Natural killer cell (primary cell): ENCODE measurements around the gene TEP1. TPM values are rescaled to one million over a fixed set of nuclear protein-coding genes. Genes with fewer than 3 reads are reported as not detected.

Source experiments
- ATAC-seq, 3 donors: fragments of 150-1000 bp in 2 of 3; fragments of 200-7000 bp in 1 of 3; cut with Tn5 transposase; 1 replicate in 1 of 3; 2 replicates in 2 of 3; pipeline ENCODE4 v1.10.0; 2021; ENCODE audit warnings: mild to moderate bottlenecking in 2 of 3, moderate library complexity in 2 of 3
- DNase-seq, 2 donors: peaks; one replicate each; pipeline versions ENCODE4 v3.0.0 to v3.0.0-alpha.2; 2013 to 2021; ENCODE audit warnings: mixed read lengths in 1 of 2
- H3K27ac ChIP-seq: one replicate; pipeline ENCODE4 v1.5.1; 2013; ENCODE audit warnings: mild to moderate bottlenecking, low read length
- H3K27me3 ChIP-seq: one replicate; pipeline ENCODE4 v1.6.1; 2013; ENCODE audit warnings: low read length; ENCODE audit not compliant: control insufficient read depth, insufficient read depth
- H3K36me3 ChIP-seq: one replicate; pipeline ENCODE4 v1.6.1; 2013; ENCODE audit warnings: low read length; ENCODE audit not compliant: control insufficient read depth, insufficient read depth
- H3K4me1 ChIP-seq: one replicate; pipeline ENCODE4 v1.6.1; 2013; ENCODE audit warnings: low read length; ENCODE audit not compliant: control insufficient read depth, insufficient read depth
- H3K4me3 ChIP-seq: one replicate; pipeline ENCODE4 v1.5.1; 2013; ENCODE audit warnings: low read length
- H3K9me3 ChIP-seq: one replicate; pipeline ENCODE4 v1.6.1; 2013; ENCODE audit warnings: low read length; ENCODE audit not compliant: control insufficient read depth, insufficient read depth
- H3K27ac Mint-ChIP-seq, 2 donors: one replicate each; pipeline ENCODE4 v1.8.0; 2022; ENCODE audit warnings: mild to moderate bottlenecking in 2 of 2, mixed read lengths in 2 of 2, moderate library complexity in 1 of 2
- H3K27me3 Mint-ChIP-seq, 2 donors: one replicate each; pipeline ENCODE4 v1.8.0; 2022; ENCODE audit warnings: low read depth in 2 of 2, mixed read lengths in 2 of 2
- H3K36me3 Mint-ChIP-seq: one replicate; pipeline ENCODE4 v1.8.0; 2022; ENCODE audit warnings: mixed read lengths
- H3K4me1 Mint-ChIP-seq, 2 donors: one replicate each; pipeline ENCODE4 v1.8.0; 2022; ENCODE audit warnings: mixed read lengths in 2 of 2
- H3K4me3 Mint-ChIP-seq: one replicate; pipeline ENCODE4 v1.8.0; 2022; ENCODE audit warnings: mild to moderate bottlenecking, moderate library complexity, mixed read lengths
- H3K9me3 Mint-ChIP-seq, 2 donors: one replicate each; pipeline ENCODE4 v1.8.0; 2022; ENCODE audit warnings: mixed read lengths in 2 of 2
- WGBS: methylation state at CpG from one replicate; pipeline ENCODE4 v1.1.7; 2013; ENCODE audit warnings: missing lambda C conversion rate; ENCODE audit not compliant: insufficient coverage; 5-methylcytosine and 5-hydroxymethylcytosine counted together
- intact Hi-C: fragments of 100-400 bp; cut with micrococcal nuclease; formaldehyde crosslinking; loops from one replicate; pipeline ENCODE4 v1.14.2; 2022
- total RNA-seq, 4 donors: library from RNA; stranded (reverse); fragments of 120-200 nt in 1 of 4; gene quantifications; one replicate each; pipeline versions ENCODE4 v1.2.3 to v1.2.4, GENCODE V29; 2013 to 2022
- TF ChIP-seq, protein P1 (sequence below): fragments of 200-600 bp; IDR thresholded peaks from one replicate; pipeline ENCODE4 v1.8.0; 2022; ENCODE audit warnings: antibody characterized with exemption

Gene TEP1
- total RNA-seq, 3 donors from 2014 or later (not counting 1 experiment from before 2014, with no cell fraction given), result 76.3 to 83.2 (median 80.8) TPM

DNA sequence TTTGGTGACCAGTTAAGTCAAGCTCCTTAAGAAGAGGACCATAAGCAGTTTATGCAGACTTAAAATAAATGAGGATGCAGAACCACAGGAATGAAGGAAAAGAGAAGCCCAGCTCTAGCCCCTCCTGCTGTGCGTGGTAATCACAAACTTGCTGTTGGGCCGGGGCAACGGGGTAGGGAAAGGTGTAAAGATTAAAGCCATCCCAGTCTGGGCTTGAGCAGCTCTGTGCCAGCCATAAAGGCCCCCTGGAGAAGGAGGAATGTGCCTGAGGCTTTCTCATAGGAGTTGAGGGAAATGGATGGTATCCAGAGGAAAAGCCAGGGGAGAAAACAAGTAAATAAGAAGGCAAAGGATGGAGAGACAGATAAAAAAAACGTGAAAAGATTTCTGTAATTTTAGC is 25.1 kb downstream of the TEP1 start:
- ATAC-seq, result no peak
- Histone ChIP-seq H3K36me3 (peaks cover 89% of the 10 kb centered on the region), H3K9me3 (no peaks in the 10 kb centered on the region), H3K4me3 (no peak overlapping the region), H3K27ac (no peak overlapping the region), H3K27me3 (no peaks in the 10 kb centered on the region), H3K4me1 (no peaks in the 10 kb centered on the region)
- Mint-ChIP-seq H3K36me3 (peaks cover 20% of the 10 kb centered on the region), H3K27me3 (no peaks in the 10 kb centered on the region), H3K9me3 (no peaks in the 10 kb centered on the region), H3K27ac (no peak overlapping the region), H3K4me1 (no peaks in the 10 kb centered on the region), H3K4me3 (no peak overlapping the region)
- TF ChIP-seq, protein P1, sequence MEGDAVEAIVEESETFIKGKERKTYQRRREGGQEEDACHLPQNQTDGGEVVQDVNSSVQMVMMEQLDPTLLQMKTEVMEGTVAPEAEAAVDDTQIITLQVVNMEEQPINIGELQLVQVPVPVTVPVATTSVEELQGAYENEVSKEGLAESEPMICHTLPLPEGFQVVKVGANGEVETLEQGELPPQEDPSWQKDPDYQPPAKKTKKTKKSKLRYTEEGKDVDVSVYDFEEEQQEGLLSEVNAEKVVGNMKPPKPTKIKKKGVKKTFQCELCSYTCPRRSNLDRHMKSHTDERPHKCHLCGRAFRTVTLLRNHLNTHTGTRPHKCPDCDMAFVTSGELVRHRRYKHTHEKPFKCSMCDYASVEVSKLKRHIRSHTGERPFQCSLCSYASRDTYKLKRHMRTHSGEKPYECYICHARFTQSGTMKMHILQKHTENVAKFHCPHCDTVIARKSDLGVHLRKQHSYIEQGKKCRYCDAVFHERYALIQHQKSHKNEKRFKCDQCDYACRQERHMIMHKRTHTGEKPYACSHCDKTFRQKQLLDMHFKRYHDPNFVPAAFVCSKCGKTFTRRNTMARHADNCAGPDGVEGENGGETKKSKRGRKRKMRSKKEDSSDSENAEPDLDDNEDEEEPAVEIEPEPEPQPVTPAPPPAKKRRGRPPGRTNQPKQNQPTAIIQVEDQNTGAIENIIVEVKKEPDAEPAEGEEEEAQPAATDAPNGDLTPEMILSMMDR, result no peak
- 94% methylated on average over 4 of the region's 4 CpGs for WGBS
- intact Hi-C loops, result no loop called here
- no peak for DNase-seq

DNA sequence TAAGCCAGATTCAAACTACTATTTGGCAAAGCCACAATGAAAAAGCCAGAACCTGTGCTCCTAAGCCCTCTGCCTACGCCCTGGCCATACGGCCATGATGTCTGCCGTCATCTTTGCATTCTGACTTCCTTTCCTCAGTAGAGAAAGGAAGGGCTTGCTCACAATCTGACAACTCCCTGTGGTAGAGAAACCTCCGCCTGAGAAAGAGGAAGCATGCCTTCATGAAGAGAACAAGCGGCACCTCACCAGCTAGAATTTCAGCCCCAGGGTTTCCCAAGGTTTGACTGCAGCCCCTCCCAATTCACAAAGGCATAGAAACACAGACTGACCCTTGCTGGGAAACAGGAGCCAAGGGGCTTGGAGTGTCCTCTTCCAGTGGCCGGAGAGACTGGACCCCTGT is 25.7 kb downstream of the TEP1 start:
- Histone ChIP-seq H3K4me3 (no peak overlapping the region), H3K9me3 (no peaks in the 10 kb centered on the region), H3K27ac (no peak overlapping the region), H3K27me3 (no peaks in the 10 kb centered on the region), H3K36me3 (peaks cover 93% of the 10 kb centered on the region), H3K4me1 (no peaks in the 10 kb centered on the region)
- DNase-seq, result no peak
- Mint-ChIP-seq H3K27ac (no peak overlapping the region), H3K36me3 (peaks cover 20% of the 10 kb centered on the region), H3K4me1 (no peaks in the 10 kb centered on the region), H3K4me3 (no peak overlapping the region), H3K9me3 (no peaks in the 10 kb centered on the region), H3K27me3 (no peaks in the 10 kb centered on the region)
- intact Hi-C loops, result no loop called here
- TF ChIP-seq, protein P1, result no peak
- whole genome bisulfite sequencing, result 75% methylated on average over 6 of the region's 6 CpGs
- ATAC-seq, result no peak

DNA sequence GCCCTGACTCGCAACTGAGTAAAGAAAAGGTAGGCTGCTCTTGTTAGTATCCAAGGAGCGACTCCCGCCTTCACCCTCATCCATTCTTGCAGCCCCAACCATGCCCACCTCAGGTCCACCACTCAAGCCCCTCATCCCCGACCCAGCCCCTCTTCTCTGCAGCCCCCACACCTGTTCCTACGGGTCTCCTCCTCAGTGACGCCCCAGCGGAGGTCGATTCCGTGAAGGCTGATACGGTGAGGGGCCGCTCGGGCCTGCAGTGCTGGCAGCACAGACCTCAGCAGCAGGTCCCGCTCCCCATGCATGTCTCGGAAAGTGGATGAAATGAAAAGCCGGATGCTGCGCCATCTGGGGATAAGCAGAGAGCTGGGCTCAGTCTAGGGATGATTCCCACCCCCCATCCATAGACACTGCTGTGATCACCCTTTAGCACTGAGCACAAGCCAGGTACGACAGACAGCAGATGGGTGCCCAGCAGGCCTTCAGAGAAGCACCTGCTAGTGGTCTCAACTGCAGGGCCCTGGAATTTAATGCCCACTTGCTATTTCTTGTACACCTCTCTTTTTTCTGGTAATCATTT is 26.9 kb downstream of the TEP1 start:
- Histone ChIP-seq H3K9me3 (no peaks in the 10 kb centered on the region), H3K36me3 (peaks cover 93% of the 10 kb centered on the region), H3K27me3 (no peaks in the 10 kb centered on the region), H3K27ac (no peak overlapping the region), H3K4me1 (no peaks in the 10 kb centered on the region), H3K4me3 (no peak overlapping the region)
- DNase-seq (no peak), ATAC-seq (no peak)
- Mint-ChIP-seq H3K27me3 (no peaks in the 10 kb centered on the region), H3K27ac (no peak overlapping the region), H3K36me3 (peaks cover 20% of the 10 kb centered on the region), H3K4me1 (no peaks in the 10 kb centered on the region), H3K4me3 (no peak overlapping the region), H3K9me3 (no peaks in the 10 kb centered on the region)
- intact Hi-C loops, result no loop called here
- TF ChIP-seq, protein P1, result no peak
- 97% methylated on average over 17 of the region's 17 CpGs for WGBS

DNA sequence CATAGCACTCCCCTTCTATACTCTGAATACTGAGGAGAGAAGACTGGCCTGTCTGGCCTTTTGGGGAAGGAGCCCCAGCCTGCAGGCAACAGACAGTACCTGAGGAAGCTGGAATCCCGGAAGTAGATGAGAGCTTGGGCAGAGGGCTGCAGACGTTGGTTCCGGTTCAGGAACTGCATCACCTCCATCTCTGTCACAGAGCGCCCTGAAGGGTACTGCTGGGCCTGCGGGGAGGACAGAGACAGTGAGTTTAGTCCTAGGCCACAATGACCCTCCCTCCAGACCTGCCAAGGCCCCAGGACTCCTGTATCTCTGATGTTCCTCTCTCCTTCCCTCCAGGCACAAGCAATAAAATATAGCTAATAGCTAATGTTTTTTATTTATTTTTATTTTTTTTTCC is 28.4 kb downstream of the TEP1 start:
- H3K9me3 Mint-ChIP-seq, result no peaks in the 10 kb centered on the region
- intact Hi-C loops, result no loop called here
- H3K36me3 ChIP-seq, result peaks cover 94% of the 10 kb centered on the region
- no peak for DNase-seq
- peak overlapping the region in 1 of 2 donors; percentile 58 for H3K27ac Mint-ChIP-seq
- no peaks in the 10 kb centered on the region for H3K9me3 ChIP-seq
- WGBS, result 94% methylated on average over 5 of the region's 5 CpGs
- no peaks in the 10 kb centered on the region for H3K27me3 Mint-ChIP-seq
- peaks cover 31% of the 10 kb centered on the region for H3K36me3 Mint-ChIP-seq
- no peak overlapping the region for H3K4me3 ChIP-seq
- H3K4me1 ChIP-seq, result no peaks in the 10 kb centered on the region
- TF ChIP-seq, protein P1, result no peak
- no peak overlapping the region for H3K27ac ChIP-seq
- no peak for ATAC-seq
- H3K4me1 Mint-ChIP-seq, result no peaks in the 10 kb centered on the region
- no peak overlapping the region for H3K4me3 Mint-ChIP-seq
- H3K27me3 ChIP-seq, result no peaks in the 10 kb centered on the region
